ENCODE measurements around the gene SRRM4.

DNA sequence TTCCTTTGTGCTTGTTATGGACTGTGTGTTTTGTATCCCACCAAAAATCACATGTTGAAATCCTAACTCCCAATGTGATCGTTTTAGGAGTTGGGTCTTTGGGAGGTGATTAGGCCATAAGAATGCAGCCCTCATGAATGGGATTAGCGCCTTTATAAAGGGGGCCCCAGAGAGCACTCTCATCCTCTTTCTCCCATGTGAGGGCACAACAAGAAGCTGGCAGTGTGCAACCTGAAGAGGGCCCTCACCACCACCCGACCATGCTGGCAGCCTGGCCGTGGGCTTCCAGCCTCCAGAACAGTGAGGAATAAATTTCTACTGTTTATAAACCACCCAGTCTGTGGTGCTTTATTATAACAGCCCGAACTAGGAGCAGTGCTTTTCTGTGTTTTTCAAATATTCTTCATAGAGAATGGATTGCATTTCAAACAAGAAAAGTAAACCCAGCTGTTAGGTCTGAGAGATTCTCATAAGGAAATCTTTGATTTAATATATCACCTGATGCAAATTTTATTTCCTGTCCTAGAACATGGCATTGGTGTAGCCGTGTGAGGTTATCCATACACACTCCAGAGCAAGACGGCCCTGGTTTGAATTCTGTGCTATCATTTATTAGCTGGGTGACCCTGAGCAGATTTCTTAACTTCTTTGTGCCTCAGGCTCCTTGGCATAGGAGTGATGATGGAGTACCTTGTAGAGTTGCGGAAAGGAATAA lies 225.2 kb downstream of the SRRM4 start:
- TF ChIP-seq EGR1 (IDR thresholded peaks at IDR 0.05) (no peak), ZBTB7A (IDR thresholded peaks at IDR 0.05; ENCODE audit: low read depth) (no peak), TAF1 (IDR thresholded peaks at IDR 0.05; ENCODE audit: low read depth) (no peak), TEAD4 (IDR thresholded peaks at IDR 0.05) (no peak), CREB1 (IDR thresholded peaks at IDR 0.05; ENCODE audit: low read depth) (no peak), YY1 (IDR thresholded peaks at IDR 0.05; ENCODE audit: low read depth) (no peak), EP300 (IDR thresholded peaks at IDR 0.05; ENCODE audit: borderline replicate concordance) (no peak), FOXM1 (IDR thresholded peaks at IDR 0.05; ENCODE audit: borderline replicate concordance, low read depth) (no peak), RAD21 (IDR thresholded peaks at IDR 0.05; ENCODE audit: low read depth) (no peak), NFIC (IDR thresholded peaks at IDR 0.05) (no peak), TCF12 (IDR thresholded peaks at IDR 0.05; ENCODE audit: low read depth) (no peak)
- TF ChIP-seq, protein P1, sequence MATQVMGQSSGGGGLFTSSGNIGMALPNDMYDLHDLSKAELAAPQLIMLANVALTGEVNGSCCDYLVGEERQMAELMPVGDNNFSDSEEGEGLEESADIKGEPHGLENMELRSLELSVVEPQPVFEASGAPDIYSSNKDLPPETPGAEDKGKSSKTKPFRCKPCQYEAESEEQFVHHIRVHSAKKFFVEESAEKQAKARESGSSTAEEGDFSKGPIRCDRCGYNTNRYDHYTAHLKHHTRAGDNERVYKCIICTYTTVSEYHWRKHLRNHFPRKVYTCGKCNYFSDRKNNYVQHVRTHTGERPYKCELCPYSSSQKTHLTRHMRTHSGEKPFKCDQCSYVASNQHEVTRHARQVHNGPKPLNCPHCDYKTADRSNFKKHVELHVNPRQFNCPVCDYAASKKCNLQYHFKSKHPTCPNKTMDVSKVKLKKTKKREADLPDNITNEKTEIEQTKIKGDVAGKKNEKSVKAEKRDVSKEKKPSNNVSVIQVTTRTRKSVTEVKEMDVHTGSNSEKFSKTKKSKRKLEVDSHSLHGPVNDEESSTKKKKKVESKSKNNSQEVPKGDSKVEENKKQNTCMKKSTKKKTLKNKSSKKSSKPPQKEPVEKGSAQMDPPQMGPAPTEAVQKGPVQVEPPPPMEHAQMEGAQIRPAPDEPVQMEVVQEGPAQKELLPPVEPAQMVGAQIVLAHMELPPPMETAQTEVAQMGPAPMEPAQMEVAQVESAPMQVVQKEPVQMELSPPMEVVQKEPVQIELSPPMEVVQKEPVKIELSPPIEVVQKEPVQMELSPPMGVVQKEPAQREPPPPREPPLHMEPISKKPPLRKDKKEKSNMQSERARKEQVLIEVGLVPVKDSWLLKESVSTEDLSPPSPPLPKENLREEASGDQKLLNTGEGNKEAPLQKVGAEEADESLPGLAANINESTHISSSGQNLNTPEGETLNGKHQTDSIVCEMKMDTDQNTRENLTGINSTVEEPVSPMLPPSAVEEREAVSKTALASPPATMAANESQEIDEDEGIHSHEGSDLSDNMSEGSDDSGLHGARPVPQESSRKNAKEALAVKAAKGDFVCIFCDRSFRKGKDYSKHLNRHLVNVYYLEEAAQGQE (IDR thresholded peaks at IDR 0.05; ENCODE audit: low read depth): no peak
